WI38 (cell line): ENCODE measurements around the gene FBXO8.

Source experiments
- H3K4me3 ChIP-seq: 2 replicates; pipeline ENCODE4 v1.5.1; 2011; ENCODE audit warnings: low read depth, mild to moderate bottlenecking, control low read depth, low read length
- CTCF ChIP-seq: IDR thresholded peaks from 2 replicates; pipeline ENCODE4 v1.5.1; 2012; ENCODE audit warnings: low read depth, mild to moderate bottlenecking, control low read depth, low read length

The FBXO8 gene

GRCh38 chr4:174317531-174317930 is 34.1 kb upstream of the FBXO8 start:
- TF ChIP-seq CTCF = no peak

GRCh38 chr4:174316954-174317353 is 33.5 kb upstream of the FBXO8 start:
- no peak overlapping the region for H3K4me3 ChIP-seq
- no peak for TF ChIP-seq CTCF

More at GRCh38 chr4:174317531-174317930, 34.1 kb upstream of the FBXO8 start:
- H3K4me3 ChIP-seq = no peak overlapping the region

GRCh38 chr4:174316546-174316945 is 33.1 kb upstream of the FBXO8 start:
- TF ChIP-seq CTCF = no peak
- no peak overlapping the region for H3K4me3 ChIP-seq

GRCh38 chr4:174314770-174315169 is 31.3 kb upstream of the FBXO8 start:
- H3K4me3 ChIP-seq = no peak overlapping the region
- no peak for TF ChIP-seq CTCF

- no peak overlapping the region for H3K4me3 ChIP-seq
- TF ChIP-seq CTCF = no peak
Observed at GRCh38 chr4:174314274-174314673, 30.8 kb upstream of the FBXO8 start.

GRCh38 chr4:174312993-174313392 is 29.5 kb upstream of the FBXO8 start:
- no peak overlapping the region for H3K4me3 ChIP-seq
- TF ChIP-seq CTCF = no peak

GRCh38 chr4:174307694-174308093 is 24.2 kb upstream of the FBXO8 start:
- no peak for TF ChIP-seq CTCF
- no peak overlapping the region for H3K4me3 ChIP-seq
